ES-I3 (cell line): ENCODE results near the gene COL8A2.
A peak's percentile ranks its signal among the peaks of the same experiment; 100 is the strongest.

Experiments
- H3K36me3 ChIP-seq: 2 replicates; pipeline ENCODE4 v1.6.1; 2013; ENCODE audit warnings: mild to moderate bottlenecking, low read length, control low read depth, moderate library complexity; ENCODE audit not compliant: insufficient read depth
- H3K4me1 ChIP-seq: 2 replicates; pipeline ENCODE4 v1.6.1; 2013; ENCODE audit warnings: mild to moderate bottlenecking, control low read depth, low read length; ENCODE audit not compliant: insufficient read depth
- H3K9ac ChIP-seq: 2 replicates; pipeline ENCODE4 v1.6.1; 2013; ENCODE audit warnings: low read depth, mild to moderate bottlenecking, low read length, moderate library complexity
- H3K9me3 ChIP-seq: 2 replicates; pipeline ENCODE4 v1.6.1; 2013; ENCODE audit warnings: mild to moderate bottlenecking, low read length, moderate library complexity; ENCODE audit not compliant: control insufficient read depth, insufficient read depth

Gene COL8A2

GRCh38 chr1:36125129-36125991 is at the start of gene COL8A2:
Gene COL8A2, minus strand, starts transcription at chr1:36125222. Its CDS starts 24,980 bp downstream, at chr1:36100242.
- no peaks in the 10 kb centered on the region for H3K36me3 ChIP-seq
- no peaks in the 10 kb centered on the region for H3K9me3 ChIP-seq
- peak within 1 kb of the TSS; percentile 47; the same call in 1 of the 2 replicates for H3K9ac ChIP-seq
- no peaks in the 10 kb centered on the region for H3K4me1 ChIP-seq

DNA sequence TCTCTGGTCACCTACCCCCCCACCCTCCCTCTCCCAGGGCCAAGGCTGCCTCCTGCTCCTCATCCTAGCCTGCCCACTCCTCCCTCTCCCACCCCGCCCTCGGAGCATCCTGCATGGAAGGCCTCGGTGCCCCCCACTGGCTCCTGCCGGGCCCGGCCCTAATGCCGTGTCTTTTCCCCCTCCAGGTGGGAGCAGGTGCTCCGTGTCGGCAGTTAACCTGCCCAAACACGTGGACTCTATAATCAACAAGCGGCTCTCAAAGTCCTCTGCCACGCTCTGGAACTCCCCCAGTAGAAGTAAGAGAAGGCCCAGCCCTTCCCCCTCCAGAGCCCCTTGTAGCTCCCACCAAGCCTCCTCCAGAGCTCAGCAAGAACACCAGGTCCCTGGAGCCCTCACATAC is 49.7 kb upstream of the COL8A2 start:
- H3K36me3 ChIP-seq, result peaks cover 7% of the 10 kb centered on the region

DNA sequence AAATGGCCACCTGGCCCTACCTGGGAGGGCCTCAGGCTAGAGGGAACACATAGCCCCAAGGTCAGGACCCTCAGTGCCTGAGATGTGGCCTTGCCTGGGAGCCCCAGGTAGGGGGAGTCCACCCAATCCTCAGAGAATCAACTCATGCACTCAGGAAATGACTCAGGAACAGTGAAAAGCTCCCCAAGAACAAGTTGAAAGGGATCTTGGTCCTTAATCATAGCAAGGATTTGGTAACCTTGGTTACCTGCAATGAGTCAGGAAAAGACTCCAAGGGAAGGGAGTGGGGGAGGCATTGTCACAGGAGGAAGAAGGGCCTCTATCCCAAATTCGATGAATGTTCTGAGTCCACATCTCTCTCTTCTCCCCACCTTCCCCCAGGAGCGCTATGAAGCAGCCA is 48.0 kb upstream of the COL8A2 start:
- Histone ChIP-seq H3K9me3 (no peaks in the 10 kb centered on the region), H3K36me3 (peaks cover 7% of the 10 kb centered on the region), H3K9ac (no peak overlapping the region), H3K4me1 (peaks cover 28% of the 10 kb centered on the region; the same call in 1 of the 2 replicates)

More for the DNA sequence above, 49.7 kb upstream of the COL8A2 start:
- no peak overlapping the region for H3K9ac ChIP-seq
- H3K9me3 ChIP-seq, result no peaks in the 10 kb centered on the region
- H3K4me1 ChIP-seq, result peaks cover 28% of the 10 kb centered on the region; the same call in 1 of the 2 replicates

DNA sequence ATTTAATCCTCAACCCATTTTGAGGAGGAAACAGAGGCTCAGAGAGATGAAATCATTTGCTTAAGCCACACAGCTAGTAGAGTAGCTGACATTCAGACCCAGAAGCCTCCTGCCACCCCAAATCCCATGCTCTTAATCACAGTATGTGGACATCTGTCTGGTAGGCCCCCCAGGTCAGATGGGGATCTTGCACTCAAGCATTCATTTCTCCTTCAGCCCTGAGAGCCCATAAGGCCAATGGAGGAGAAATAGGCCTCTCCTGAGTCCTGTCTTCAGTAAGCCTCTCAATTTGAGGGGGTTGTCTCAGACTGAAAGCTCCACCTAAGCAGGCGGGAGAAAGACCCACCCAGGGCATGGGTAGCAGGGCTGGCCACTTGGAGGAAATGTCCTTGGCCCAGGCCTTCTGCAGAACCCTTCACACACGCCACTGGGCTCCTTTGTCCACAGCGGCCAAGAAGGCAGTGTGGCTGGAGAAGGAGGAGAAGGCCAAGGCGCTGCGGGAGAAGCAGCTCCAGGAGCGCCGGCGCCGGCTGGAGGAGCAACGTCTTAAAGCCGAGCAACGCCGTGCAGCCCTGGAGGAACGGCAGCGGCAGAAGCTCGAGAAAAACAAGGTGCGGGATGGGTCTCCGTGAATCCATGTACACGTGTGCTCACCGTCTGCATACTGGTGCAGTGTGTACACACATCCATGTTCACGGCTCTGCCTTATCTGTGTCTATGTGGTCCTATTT is 47.2 kb upstream of the COL8A2 start:
- Histone ChIP-seq H3K9ac (no peak overlapping the region), H3K4me1 (peaks cover 26% of the 10 kb centered on the region; the same call in 1 of the 2 replicates), H3K36me3 (peaks cover 5% of the 10 kb centered on the region), H3K9me3 (no peaks in the 10 kb centered on the region)

- no peaks in the 10 kb centered on the region for H3K9me3 ChIP-seq
- H3K36me3 ChIP-seq, result peaks cover 4% of the 10 kb centered on the region
- peaks cover 21% of the 10 kb centered on the region; the same call in 1 of the 2 replicates for H3K4me1 ChIP-seq
- H3K9ac ChIP-seq, result no peak overlapping the region
Measured at GRCh38 chr1:36170643-36171412, 45.8 kb upstream of the COL8A2 start.

- peaks cover 4% of the 10 kb centered on the region for H3K36me3 ChIP-seq
- no peaks in the 10 kb centered on the region for H3K9me3 ChIP-seq
- no peak overlapping the region for H3K9ac ChIP-seq
- peaks cover 6% of the 10 kb centered on the region; the same call in 1 of the 2 replicates for H3K4me1 ChIP-seq
Measured at GRCh38 chr1:36168514-36168913, 43.5 kb upstream of the COL8A2 start.

- Histone ChIP-seq H3K4me1 (no peaks in the 10 kb centered on the region; the same call in 1 of the 2 replicates), H3K36me3 (no peaks in the 10 kb centered on the region; the same call in 1 of the 2 replicates), H3K9me3 (no peaks in the 10 kb centered on the region), H3K9ac (no peak overlapping the region)
Measured at GRCh38 chr1:36166938-36167905, 42.2 kb upstream of the COL8A2 start.

- Histone ChIP-seq H3K9ac (no peak overlapping the region), H3K9me3 (no peaks in the 10 kb centered on the region), H3K36me3 (no peaks in the 10 kb centered on the region; the same call in 1 of the 2 replicates), H3K4me1 (peaks cover 11% of the 10 kb centered on the region)
Measured at GRCh38 chr1:36166136-36166535, 41.1 kb upstream of the COL8A2 start.

DNA sequence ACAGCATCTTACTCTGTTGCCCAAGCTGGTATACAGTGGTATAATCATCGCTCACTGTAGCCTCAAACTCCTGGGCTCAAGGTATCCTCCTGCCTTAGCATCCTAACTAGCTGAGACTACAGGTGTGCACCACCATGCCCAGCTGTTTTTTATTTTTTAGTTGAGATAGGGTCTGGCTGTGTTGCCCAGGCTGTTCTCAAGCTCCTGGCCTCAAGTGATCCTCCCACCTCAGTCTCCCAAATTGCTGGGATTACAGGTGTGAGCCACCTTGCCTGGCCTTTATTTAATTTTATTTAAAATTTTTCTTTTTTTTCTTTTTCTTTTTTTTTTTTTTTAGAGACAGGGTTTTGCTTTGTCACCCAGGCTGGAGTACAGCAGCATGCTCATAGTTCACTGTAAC is 40.1 kb upstream of the COL8A2 start:
- Histone ChIP-seq H3K36me3 (no peaks in the 10 kb centered on the region; the same call in 1 of the 2 replicates), H3K9ac (no peak overlapping the region), H3K9me3 (no peaks in the 10 kb centered on the region), H3K4me1 (peaks cover 17% of the 10 kb centered on the region)

GRCh38 chr1:36164361-36164760 is 39.3 kb upstream of the COL8A2 start:
- H3K9me3 ChIP-seq, result no peaks in the 10 kb centered on the region
- H3K36me3 ChIP-seq, result no peaks in the 10 kb centered on the region
- H3K9ac ChIP-seq, result no peak overlapping the region
- peaks cover 19% of the 10 kb centered on the region for H3K4me1 ChIP-seq

GRCh38 chr1:36163426-36163825 is 38.4 kb upstream of the COL8A2 start:
- H3K36me3 ChIP-seq, result no peaks in the 10 kb centered on the region

DNA sequence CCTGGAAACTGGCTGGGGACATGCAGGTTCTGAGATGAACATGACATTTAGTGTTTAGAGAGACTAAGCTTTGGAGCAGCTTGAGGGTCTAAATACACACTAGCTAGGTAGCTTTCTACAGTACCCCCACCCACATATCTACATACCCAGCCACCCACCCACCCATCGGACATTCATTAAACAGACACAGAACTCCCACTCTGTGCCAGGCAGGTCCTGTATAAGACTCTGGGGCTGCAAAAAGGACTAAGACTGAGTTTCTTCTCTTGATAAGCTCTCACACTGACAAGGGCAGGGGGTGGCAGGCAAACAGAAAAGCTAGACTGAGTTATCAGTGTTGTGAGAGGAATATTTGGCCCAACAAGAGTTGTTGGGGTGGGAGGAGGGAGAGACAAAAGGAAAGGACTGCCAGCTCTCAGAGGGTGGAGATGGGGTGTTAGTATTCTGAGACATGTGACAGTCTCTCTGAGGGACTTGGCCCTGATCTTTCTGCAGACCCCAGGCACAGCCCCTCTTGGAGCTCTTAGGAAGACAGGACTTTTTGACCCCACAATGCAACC is 37.7 kb upstream of the COL8A2 start:
- no peaks in the 10 kb centered on the region for H3K9me3 ChIP-seq
- peaks cover 19% of the 10 kb centered on the region for H3K4me1 ChIP-seq
- H3K9ac ChIP-seq, result no peak overlapping the region
- no peaks in the 10 kb centered on the region for H3K36me3 ChIP-seq

More at GRCh38 chr1:36163426-36163825, 38.4 kb upstream of the COL8A2 start:
- Histone ChIP-seq H3K9ac (no peak overlapping the region), H3K9me3 (no peaks in the 10 kb centered on the region), H3K4me1 (peaks cover 19% of the 10 kb centered on the region)
